K562 (cell line): ENCODE measurements around the gene KIAA0825. TPM values are rescaled to one million over a fixed set of nuclear protein-coding genes. Genes with fewer than 3 reads are reported as not detected.

Source experiments
- ADNP ChIP-seq: fragments of 200-800 bp; sonication (Bioruptor generic); IDR thresholded peaks from 2 replicates; pipeline ENCODE4 v1.6.1; 2016; ENCODE audit warnings: missing genetic modification characterization, missing compliant biosample characterization
- ATF6 ChIP-seq: sonication (generic); formaldehyde crosslinking; IDR thresholded peaks from 2 replicates; pipeline ENCODE4 v1.4.0; 2020; ENCODE audit warnings: mild to moderate bottlenecking, missing genetic modification reagents
- BCLAF1 ChIP-seq, 2 experiments: fragments of 450-650 bp in 1 of 2; IDR thresholded peaks; 2 replicates each; pipeline ENCODE4 v1.6.1; 2011 to 2017; ENCODE audit warnings: low read depth in 2 of 2, antibody characterized with exemption in 1 of 2, borderline replicate concordance in 1 of 2, low read length in 1 of 2, mild to moderate bottlenecking in 1 of 2, mixed read lengths in 1 of 2; ENCODE audit not compliant: control insufficient read depth in 1 of 2
- BDP1 ChIP-seq: IDR thresholded peaks from 3 replicates; pipeline ENCODE4 v1.6.1; 2011; ENCODE audit not compliant: insufficient read length, insufficient read depth
- FOXJ2 ChIP-seq: fragments of 200-800 bp; sonication (Bioruptor generic); IDR thresholded peaks from 2 replicates; pipeline ENCODE4 v1.6.1; 2016; ENCODE audit warnings: missing genetic modification characterization, missing compliant biosample characterization
- GATA2 ChIP-seq: sonication (generic); formaldehyde crosslinking; IDR thresholded peaks from 2 replicates; pipeline ENCODE4 v1.4.0; 2020; ENCODE audit warnings: mild to moderate bottlenecking, missing genetic modification reagents
- MTA2 ChIP-seq: fragments of 450-650 bp; IDR thresholded peaks from 2 replicates; pipeline ENCODE4 v1.6.1; 2016; ENCODE audit warnings: low read depth
- MYBL2 ChIP-seq, 2 experiments: fragments of 450-650 bp in 1 of 2; sonication (generic) in 1 of 2; formaldehyde crosslinking in 1 of 2; IDR thresholded peaks; 2 replicates each; pipeline versions ENCODE4 v1.6.1 to v1.8.1; 2017 to 2022; ENCODE audit warnings: borderline replicate concordance in 1 of 2, inconsistent platforms in 1 of 2, low read depth in 1 of 2, mild to moderate bottlenecking in 1 of 2, missing genetic modification reagents in 1 of 2, moderate library complexity in 1 of 2
- NCOA6 ChIP-seq: fragments of 450-650 bp; IDR thresholded peaks from 2 replicates; pipeline ENCODE4 v1.6.1; 2017; ENCODE audit warnings: mild to moderate bottlenecking
- NKRF ChIP-seq: fragments of 450-650 bp; IDR thresholded peaks from 2 replicates; pipeline ENCODE4 v1.6.1; 2016; ENCODE audit warnings: borderline replicate concordance
- PHF8 ChIP-seq: fragments of 200-600 bp; sonication (generic); IDR thresholded peaks from 2 replicates; pipeline ENCODE4 v1.6.1; 2012; ENCODE audit warnings: mixed run types, mild to moderate bottlenecking, inconsistent platforms, low read length, moderate library complexity, borderline replicate concordance
- POLR2A ChIP-seq: fragments of 450-650 bp; conservative IDR thresholded peaks from 2 replicates; pipeline ENCODE4 v1.6.1; 2016
- PREB ChIP-seq: sonication (generic); formaldehyde crosslinking; IDR thresholded peaks from 2 replicates; pipeline ENCODE4 v1.8.1; 2023; ENCODE audit warnings: mild to moderate bottlenecking, missing genetic modification reagents
- SIN3B ChIP-seq: fragments of 450-650 bp; IDR thresholded peaks from 2 replicates; pipeline ENCODE4 v1.6.1; 2017; ENCODE audit warnings: low read depth, mild to moderate bottlenecking, moderate library complexity
- SRSF9 ChIP-seq: fragments of 200-400 bp; formaldehyde crosslinking; IDR thresholded peaks from 2 replicates; pipeline ENCODE4 v1.6.1; 2017; ENCODE audit warnings: low read depth, low read length, borderline replicate concordance
- ZBTB49 ChIP-seq: sonication (generic); formaldehyde crosslinking; IDR thresholded peaks from 2 replicates; pipeline ENCODE4 v1.8.0; 2022; ENCODE audit warnings: missing genetic modification reagents, mild to moderate bottlenecking, borderline replicate concordance
- ZNF124 ChIP-seq: sonication (generic); formaldehyde crosslinking; IDR thresholded peaks from 2 replicates; pipeline ENCODE4 v1.8.1; 2022; ENCODE audit warnings: missing genetic modification reagents
- polyA plus RNA-seq, 8 experiments: library from polyadenylated mRNA; depleted of rRNA in 4 of 8; stranded (reverse) in 5 of 8; unstranded in 3 of 8; fragments of >200 nt; fragmentation: Nextera tagmentation in 2 of 8; fragmentation: Illumina TruSeq in 1 of 8; extraction: Ambion mirVana in 2 of 8; extraction: Trizol in 1 of 8; gene quantifications; 2 replicates each; pipeline versions ENCODE4 v1.2.1 to v1.2.3, GENCODE V29; 2011 to 2014; ENCODE audit warnings: inconsistent platforms in 1 of 8, missing spikeins in 1 of 8
- total RNA-seq, 7 experiments: library from RNA; depleted of rRNA in 6 of 7; stranded (reverse); fragments of >200 nt in 6 of 7; fragmentation: Illumina TruSeq in 2 of 7; extraction: Trizol in 2 of 7; gene quantifications; 2 replicates each; pipeline versions ENCODE4 v1.2.1 to v1.2.3, GENCODE V29; 2011 to 2021; ENCODE audit warnings: low replicate concordance in 1 of 7

The KIAA0825 gene
- total and polyA plus RNA-seq, 9 of the 15 experiments (the other 6 are each of a cell fraction or from before 2014, with no cell fraction given): 0.05 to 0.36 (median 0.16) TPM; not detected in 1

- TF ChIP-seq NKRF (no peak), ZBTB49 (CRISPR knock-in tag) (no peak), ATF6 (CRISPR knock-in tag) (0 out of 2 replicates have a peak, but pooled peaks have one; percentile 45), GATA2 (CRISPR knock-in tag) (no peak), SIN3B (no peak), PREB (CRISPR knock-in tag) (peak; percentile 72; the same call in 1 of the 2 replicates), PHF8 (peak; percentile 18; the same call in 1 of the 2 replicates), MYBL2 (IDR thresholded peaks at IDR 0.05; ENCODE audit: low read depth) (no peak), MYBL2 (CRISPR knock-in tag; IDR thresholded peaks at IDR 0.05; ENCODE audit: borderline replicate concordance) (no peak), ADNP (no peak), NCOA6 (no peak), SRSF9 (no peak), MTA2 (no peak), BDP1 (no peak), POLR2A (no peak), BCLAF1 (IDR thresholded peaks at IDR 0.05; ENCODE audit: borderline replicate concordance in 1 of 2, control insufficient read depth in 1 of 2, low read depth in 2 of 2, low read length in 1 of 2) (no peak), ZNF124 (CRISPR knock-in tag) (no peak), FOXJ2 (tag) (peak; percentile 74; the same call in 1 of the 2 replicates)
Measured at GRCh38 chr5:94618029-94618492, 343 bp downstream of the KIAA0825 start (continued).
